Measurements from ENCODE around the gene SRGAP1. TPM values are rescaled to one million over a fixed set of nuclear protein-coding genes. Genes with fewer than 3 reads are reported as not detected.

SRGAP1 gene
- total and polyA plus RNA-seq, 2 of the 8 experiments (the other 6 are each of a cell fraction or from before 2014, with no cell fraction given) = 3.2 to 7.3 TPM

DNA sequence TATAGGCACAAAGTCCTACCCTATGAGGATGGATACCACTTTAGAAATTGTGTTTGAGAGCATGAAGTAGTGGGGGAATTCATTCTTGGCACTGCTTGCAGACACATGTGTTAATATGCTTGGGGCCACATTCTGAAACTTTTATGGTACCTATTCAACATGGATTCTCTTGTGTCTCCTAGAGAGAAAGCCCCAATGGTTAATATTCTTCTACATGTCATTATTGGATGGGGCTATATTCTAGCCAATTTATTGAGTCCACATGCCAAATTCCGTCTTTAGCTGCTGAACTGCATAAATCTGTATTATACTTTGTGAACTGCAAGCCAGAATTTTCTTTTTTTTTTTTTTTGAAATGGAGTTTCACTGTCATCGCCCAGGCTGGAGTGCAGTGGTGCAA is 237.6 kb downstream of the SRGAP1 start:
- no peak overlapping the region for H3K4ac ChIP-seq (replicated peaks; ENCODE audit: insufficient read length, low read depth, low read length)
- no peak overlapping the region for H3K4me2 ChIP-seq (ENCODE audit: insufficient read depth in 1 of 2, low read depth in 2 of 2, low read length in 2 of 2)
- H2AK5ac ChIP-seq (ENCODE audit: low read depth, low read length) = no peak overlapping the region
- FAIRE-seq (no peak), DNase-seq (ENCODE audit: low read depth in 1 of 2, low spot score in 2 of 2) (no peak)
- H2BK120ac ChIP-seq (replicated peaks; ENCODE audit: low read depth, low read length) = no peak overlapping the region
- H2AFZ ChIP-seq (ENCODE audit: low read length) = no peak overlapping the region
- peaks cover 0 to 4% (median 0%) of the 10 kb centered on the region in 4 experiments; a peak in 2 of 7 replicates for H3K4me1 ChIP-seq (replicated peaks in 1 of 4; ENCODE audit: control insufficient read depth in 3 of 4, insufficient read depth in 4 of 4, low read length in 3 of 4)
- no peak overlapping the region for H4K91ac ChIP-seq (replicated peaks; ENCODE audit: insufficient read length, low read length)
- no peak overlapping the region for H3K14ac ChIP-seq (ENCODE audit: insufficient read length)
- no peak overlapping the region for H4K5ac ChIP-seq (ENCODE audit: insufficient read length, low read depth, low read length)
- H2BK15ac ChIP-seq (ENCODE audit: low read length) = no peak overlapping the region
- H4K8ac ChIP-seq (ENCODE audit: extremely low read depth, insufficient read depth, low read length) = no peak overlapping the region
- no peak overlapping the region for H3K56ac ChIP-seq (replicated peaks; ENCODE audit: insufficient read length, low read depth, low read length)
- no peak overlapping the region for H3K23ac ChIP-seq (ENCODE audit: insufficient read length)
- no peaks in the 10 kb centered on the region for H3K79me1 ChIP-seq (ENCODE audit: low read depth, low read length)
- H3K36me3 ChIP-seq (ENCODE audit: control insufficient read depth in 2 of 4, insufficient read depth in 4 of 4, low read length in 3 of 4) = no peaks in the 10 kb centered on the region
- peaks cover 0 to 1% (median 0%) of the 10 kb centered on the region in 4 experiments; a peak in 1 of 7 replicates for H3K27me3 ChIP-seq (replicated peaks in 1 of 4; ENCODE audit: control insufficient read depth in 3 of 4, extremely low read depth in 1 of 4, insufficient read depth in 3 of 4, low read length in 3 of 4)
- H2BK20ac ChIP-seq (ENCODE audit: low read length) = no peak overlapping the region
- H3K18ac ChIP-seq (ENCODE audit: extremely low read depth, low read length) = no peak overlapping the region
- TF ChIP-seq SP2 (IDR thresholded peaks at IDR 0.05; ENCODE audit: low read length) (no peak), ASH2L (IDR thresholded peaks at IDR 0.05; ENCODE audit: low read length) (no peak), RBBP5 (IDR thresholded peaks at IDR 0.05; ENCODE audit: borderline replicate concordance, low read depth, low read length) (no peak), SRF (IDR thresholded peaks at IDR 0.05; ENCODE audit: low read depth, low read length) (no peak), CBX8 (IDR thresholded peaks at IDR 0.05; ENCODE audit: borderline replicate concordance, low read depth, low read length) (no peak), KDM4A (IDR thresholded peaks at IDR 0.05; ENCODE audit: low read depth, low read length, severe bottlenecking) (no peak)
- no peaks in the 10 kb centered on the region for H3K79me2 ChIP-seq (ENCODE audit: control insufficient read depth in 1 of 2, insufficient read depth in 2 of 2, low read length in 2 of 2)
- ChIA-PET POLR2A (ENCODE audit: partially characterized antibody) (no interaction called here), CTCF (ENCODE audit: partially characterized antibody) (interaction anchor here (1.2 kb wide), 1 partner anchor 175 kb away, joined by 3 read pairs; no protein-coding TSS in a partner anchor)
- 93% methylated on average over 2 of the region's 2 CpGs; no CpG with 5 or more reads in 1 of the 2 experiments for WGBS, 2 experiments (ENCODE audit: extremely low coverage in 1 of 2, insufficient coverage in 1 of 2, insufficient read length in 1 of 2, insufficient replicate concordance in 2 of 2, low coverage in 1 of 2, low lambda C conversion rate in 2 of 2, missing lambda C conversion rate in 1 of 2)
- H3K23me2 ChIP-seq (ENCODE audit: low read depth, low read length) = no peaks in the 10 kb centered on the region
- no peak overlapping the region for H2BK5ac ChIP-seq (ENCODE audit: low read depth, low read length)
- H3K9ac ChIP-seq (replicated peaks in 1 of 4; ENCODE audit: extremely low read depth in 1 of 4, low read depth in 3 of 4, low read length in 3 of 4) = no peak overlapping the region
- H4K20me1 ChIP-seq (replicated peaks in 1 of 2; ENCODE audit: control insufficient read depth in 1 of 2, insufficient read depth in 2 of 2, low read length in 2 of 2) = no peaks in the 10 kb centered on the region
- H3K9me3 ChIP-seq (ENCODE audit: insufficient read depth in 2 of 2, low read depth in 1 of 2, low read length in 1 of 2) = no peaks in the 10 kb centered on the region
- H2BK12ac ChIP-seq (ENCODE audit: low read depth, low read length) = no peak overlapping the region
- H3K4me3 ChIP-seq (ENCODE audit: extremely low read depth in 1 of 4, insufficient read depth in 2 of 4, low read depth in 3 of 4, low read length in 4 of 4) = no peak overlapping the region
- no peak overlapping the region for H3K27ac ChIP-seq (ENCODE audit: low read depth, low read length)
